Spleen (tissue), 11 donors: Measurements from ENCODE around the gene ACSF3. TPM values are rescaled to one million over a fixed set of nuclear protein-coding genes. Genes with fewer than 3 reads are reported as not detected.

Experiments
- DNase-seq: peaks from one replicate; pipeline ENCODE4 v3.0.0-alpha.2; 2020
- H3K27ac ChIP-seq, 8 donors: fragments of 200-600 bp; sonication (generic) in 7 of 8; 1 replicate in 4 of 8; 2 replicates in 4 of 8; pipeline versions ENCODE4 v1.5.0 to v1.8.0; 2016 to 2021; ENCODE audit warnings: inconsistent platforms in 4 of 8, mild to moderate bottlenecking in 4 of 8, moderate library complexity in 1 of 8
- H3K27me3 ChIP-seq, 7 donors: fragments of 200-600 bp; sonication (generic) in 6 of 7; replicated peaks in 1 of 7; 1 replicate in 4 of 7; 2 replicates in 3 of 7; pipeline versions ENCODE4 v1.5.0 to v1.8.0; 2016 to 2021; ENCODE audit warnings: inconsistent platforms in 3 of 7, mild to moderate bottlenecking in 1 of 7
- H3K36me3 ChIP-seq, 6 donors: fragments of 200-600 bp; sonication (generic) in 5 of 6; 1 replicate in 4 of 6; 2 replicates in 2 of 6; pipeline versions ENCODE4 v1.5.0 to v1.8.0; 2016 to 2021; ENCODE audit warnings: inconsistent platforms in 2 of 6
- H3K4me1 ChIP-seq, 6 donors: fragments of 200-600 bp; sonication (generic) in 5 of 6; 1 replicate in 3 of 6; 2 replicates in 3 of 6; pipeline versions ENCODE4 v1.5.0 to v1.8.0; 2016 to 2021; ENCODE audit warnings: inconsistent platforms in 3 of 6
- H3K4me3 ChIP-seq, 8 donors: fragments of 200-600 bp; sonication (generic) in 7 of 8; 1 replicate in 4 of 8; 2 replicates in 4 of 8; pipeline versions ENCODE4 v1.5.0 to v1.8.0; 2016 to 2021; ENCODE audit warnings: inconsistent platforms in 4 of 8, mild to moderate bottlenecking in 4 of 8, moderate library complexity in 2 of 8
- H3K9me3 ChIP-seq, 8 donors: fragments of 200-600 bp; sonication (generic) in 7 of 8; 1 replicate in 4 of 8; 2 replicates in 4 of 8; pipeline versions ENCODE4 v1.5.0 to v1.8.0; 2016 to 2021; ENCODE audit warnings: inconsistent platforms in 4 of 8
- CTCF ChIP-seq, 11 experiments: fragments of 200-600 bp in 7 of 11; fragments of 450-650 bp in 4 of 11; sonication (generic) in 4 of 11; IDR thresholded peaks in 8 of 11; conservative IDR thresholded peaks in 3 of 11; 1 replicate in 7 of 11; 2 replicates in 4 of 11; pipeline versions ENCODE4 v1.4.0 to v1.8.0; 2016 to 2021; ENCODE audit warnings: antibody characterized with exemption in 11 of 11, inconsistent platforms in 4 of 11, mild to moderate bottlenecking in 1 of 11
- POLR2A ChIP-seq, 3 donors: fragments of 450-650 bp; IDR thresholded peaks; one replicate each; pipeline ENCODE4 v1.5.1; 2017; ENCODE audit warnings: antibody characterized with exemption in 3 of 3, mild to moderate bottlenecking in 1 of 3
- POLR2AphosphoS5 ChIP-seq, 3 donors: sonication (generic); formaldehyde crosslinking; IDR thresholded peaks; one replicate each; pipeline ENCODE4 v1.5.1; 2017; ENCODE audit warnings: antibody characterized with exemption in 3 of 3
- WGBS, 5 donors: extraction: QIAGEN DNeasy Blood & Tissue Kit in 3 of 5; methylation state at CpG; one replicate each; pipeline versions ENCODE4 v1.1.5 to v1.1.7; 2013 to 2018; 5-methylcytosine and 5-hydroxymethylcytosine counted together
- intact Hi-C: fragments of 100-400 bp; cut with DNase I; formaldehyde crosslinking; loops from one replicate; pipeline ENCODE4 v1.15.0; 2023; ENCODE audit warnings: low total_unique reads
- polyA plus RNA-seq, 3 donors: library from polyadenylated mRNA; stranded (reverse); fragments of 200-250 nt; gene quantifications; one replicate each; pipeline ENCODE4 v1.2.1, GENCODE V29; 2013
- total RNA-seq, 7 donors: library from RNA; depleted of rRNA in 3 of 7; stranded (reverse); fragments of >200 nt in 3 of 7; fragmentation: NEBNext Ultra II Directional in 4 of 7; extraction: Animal tissue kit (Norgen Biotek cat#: 25700) in 4 of 7; gene quantifications; one replicate each; pipeline versions ENCODE4 v1.1.0 to v1.2.1, GENCODE V29; 2016 to 2021
- donor health status: healthy with polysubstance abuse.
- donor health status: DM: no; HTN: no; CAD: no; lungs with moderate emphysema.
- donor health status: DM: no; HTN: no; CAD: no.
- donor health status: Bipolar disorder and iron deficiency.
- donor health status: healthy.
- donor health status: DM: no; HTN: no; CAD: no.
- donor health status: DM: yes; HTN: yes; CAD: no.

ACSF3 gene
- total and polyA plus RNA-seq, 10 donors = 35.4 to 68.1 (median 49.1) TPM

GRCh38 chr16:89169778-89170177, 76.1 kb downstream of the ACSF3 start:
- peak; percentile 77 for DNase-seq
- H3K4me1 ChIP-seq = peaks cover 15 to 77% (median 45%) of the 10 kb centered on the region in 6 donors
- H3K4me3 ChIP-seq = no peak overlapping the region
- H3K27ac ChIP-seq = no peak overlapping the region
- intact Hi-C loops = loop anchor here (5.0 to 10.0 kb wide), 2 partner anchors 225 to 432 kb away; no protein-coding TSS in a partner anchor
- no peaks in the 10 kb centered on the region for H3K9me3 ChIP-seq
- H3K36me3 ChIP-seq = no peaks in the 10 kb centered on the region
- 61 to 77% (median 74%) methylated on average over 10 to 14 of the region's 14 CpGs for WGBS, 5 donors
- TF ChIP-seq CTCF (IDR thresholded peaks at IDR 0.05 in 8 of 11, conservative IDR thresholded peaks at IDR 0.05 in 3 of 11) (no peak), POLR2AphosphoS5 (IDR thresholded peaks at IDR 0.05) (no peak), POLR2A (IDR thresholded peaks at IDR 0.05) (no peak)
- peaks cover 0 to 77% (median 14%) of the 10 kb centered on the region in 7 donors for H3K27me3 ChIP-seq

- Histone ChIP-seq H3K27me3 (peaks cover 0 to 72% (median 14%) of the 10 kb centered on the region in 7 donors), H3K4me3 (peak overlapping the region in 6 of 8 donors; percentile 9 to 63 (median 30)), H3K36me3 (no peaks in the 10 kb centered on the region), H3K9me3 (no peaks in the 10 kb centered on the region), H3K27ac (peak overlapping the region in 2 of 8 donors; percentile 21 to 45), H3K4me1 (peaks cover 15 to 81% (median 45%) of the 10 kb centered on the region in 6 donors)
- DNase-seq = peak; percentile 82
- 11 to 18% (median 13%) methylated on average over 26 to 34 of the region's 34 CpGs for WGBS, 5 donors
- TF ChIP-seq POLR2AphosphoS5 (IDR thresholded peaks at IDR 0.05) (peak in 2 of 3 donors; percentile 18 to 46), CTCF (IDR thresholded peaks at IDR 0.05 in 8 of 11, conservative IDR thresholded peaks at IDR 0.05 in 3 of 11) (peak in 1 of 11 experiments; percentile 1), POLR2A (IDR thresholded peaks at IDR 0.05) (no peak)
- intact Hi-C loops = no loop called here
These were observed 76.9 kb downstream of the ACSF3 start for GRCh38 chr16:89170346-89171215.

GRCh38 chr16:89171216-89172170, 77.8 kb downstream of the ACSF3 start, which contains the start of gene CDH15:
Gene CDH15 (plus strand): TSS chr16:89171748. CDS start chr16:89171832, 84 bp downstream.
- H3K9me3 ChIP-seq = no peaks in the 10 kb centered on the region
- no peaks in the 10 kb centered on the region for H3K36me3 ChIP-seq
- peaks cover 15 to 82% (median 45%) of the 10 kb centered on the region in 6 donors for H3K4me1 ChIP-seq
- intact Hi-C loops = no loop called here
- H3K27ac ChIP-seq = peak within 1 kb of the TSS in 3 of 8 donors; percentile 21 to 45 (median 33)
- H3K27me3 ChIP-seq = peaks cover 0 to 79% (median 14%) of the 10 kb centered on the region in 7 donors
- WGBS, 5 donors = 6 to 15% (median 8%) methylated on average over 4 to 74 of the region's 74 CpGs
- DNase-seq = peak; percentile 98
- peak within 1 kb of the TSS in 6 of 8 donors; percentile 9 to 63 (median 30) for H3K4me3 ChIP-seq
- TF ChIP-seq CTCF (IDR thresholded peaks at IDR 0.05 in 8 of 11, conservative IDR thresholded peaks at IDR 0.05 in 3 of 11) (peak in 1 of 11 experiments; percentile 11), POLR2AphosphoS5 (IDR thresholded peaks at IDR 0.05) (peak in 2 of 3 donors; percentile 5 to 50), POLR2A (IDR thresholded peaks at IDR 0.05) (no peak)
